ENCODE data around the gene DYNC2H1. TPM values are rescaled to one million over a fixed set of nuclear protein-coding genes. Genes with fewer than 3 reads are reported as not detected.

DYNC2H1 gene
- total and polyA plus RNA-seq, 3 donors from 2014 or later, result 28.7 to 43.1 (median 31.5) TPM

DNA sequence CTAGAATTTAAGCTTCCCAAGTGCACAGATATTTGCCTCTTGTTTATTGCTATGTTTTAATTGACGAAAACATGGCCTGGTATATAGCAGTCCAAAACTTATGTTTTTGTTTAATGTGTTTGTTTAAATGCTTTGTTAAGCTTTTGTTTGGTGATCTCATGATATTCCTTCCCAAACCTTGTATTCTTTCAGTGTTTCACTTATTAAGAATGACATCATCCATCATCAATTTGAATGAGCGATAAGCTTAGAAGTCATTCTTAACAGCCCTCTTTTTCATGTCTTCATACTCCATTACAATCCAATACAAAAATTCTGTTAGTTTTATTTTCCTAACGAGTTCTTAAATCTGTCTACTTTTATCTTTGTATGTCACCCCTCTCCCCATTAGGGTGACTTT, 206.0 kb downstream of the DYNC2H1 start:
- no peaks in the 10 kb centered on the region for H3K27me3 ChIP-seq
- no peak overlapping the region for H3K27ac ChIP-seq
- WGBS, 2 donors, result 92 to 94% methylated on average over 3 of the region's 3 CpGs
- H3K36me3 ChIP-seq (ENCODE audit: low read depth, missing control alignments), result no peaks in the 10 kb centered on the region
- no peak overlapping the region for H3K4me3 ChIP-seq
- TF ChIP-seq, protein P1, sequence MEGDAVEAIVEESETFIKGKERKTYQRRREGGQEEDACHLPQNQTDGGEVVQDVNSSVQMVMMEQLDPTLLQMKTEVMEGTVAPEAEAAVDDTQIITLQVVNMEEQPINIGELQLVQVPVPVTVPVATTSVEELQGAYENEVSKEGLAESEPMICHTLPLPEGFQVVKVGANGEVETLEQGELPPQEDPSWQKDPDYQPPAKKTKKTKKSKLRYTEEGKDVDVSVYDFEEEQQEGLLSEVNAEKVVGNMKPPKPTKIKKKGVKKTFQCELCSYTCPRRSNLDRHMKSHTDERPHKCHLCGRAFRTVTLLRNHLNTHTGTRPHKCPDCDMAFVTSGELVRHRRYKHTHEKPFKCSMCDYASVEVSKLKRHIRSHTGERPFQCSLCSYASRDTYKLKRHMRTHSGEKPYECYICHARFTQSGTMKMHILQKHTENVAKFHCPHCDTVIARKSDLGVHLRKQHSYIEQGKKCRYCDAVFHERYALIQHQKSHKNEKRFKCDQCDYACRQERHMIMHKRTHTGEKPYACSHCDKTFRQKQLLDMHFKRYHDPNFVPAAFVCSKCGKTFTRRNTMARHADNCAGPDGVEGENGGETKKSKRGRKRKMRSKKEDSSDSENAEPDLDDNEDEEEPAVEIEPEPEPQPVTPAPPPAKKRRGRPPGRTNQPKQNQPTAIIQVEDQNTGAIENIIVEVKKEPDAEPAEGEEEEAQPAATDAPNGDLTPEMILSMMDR (IDR thresholded peaks at IDR 0.05), result no peak
- TF ChIP-seq POLR2A (IDR thresholded peaks at IDR 0.05), result no peak
- no peaks in the 10 kb centered on the region for H3K4me1 ChIP-seq
- intact Hi-C loops (cut with DNase I; ENCODE audit: low total_unique reads), result no loop called here
- DNase-seq, result no peak
- no peaks in the 10 kb centered on the region for H3K9me3 ChIP-seq

DNA sequence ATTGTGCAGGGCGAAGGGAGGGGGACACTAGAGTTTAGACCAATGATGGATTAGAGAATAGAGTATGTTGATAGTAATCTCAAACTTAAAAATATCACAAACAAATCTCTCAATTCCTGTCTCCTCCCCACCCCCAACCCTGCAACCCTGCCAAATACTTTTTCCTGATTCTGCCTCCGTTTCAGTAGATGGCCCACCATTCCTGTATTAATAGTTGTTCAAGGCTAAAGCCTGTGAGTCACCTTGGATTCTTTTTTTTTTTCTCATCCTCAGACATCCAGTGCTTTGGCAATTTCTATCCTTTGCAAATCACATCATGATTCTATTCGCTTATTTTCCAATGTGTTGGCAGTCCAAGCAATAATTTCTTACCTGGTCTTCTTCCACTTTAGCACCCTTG, 207.9 kb downstream of the DYNC2H1 start:
- Histone ChIP-seq H3K36me3 (ENCODE audit: low read depth, missing control alignments) (no peaks in the 10 kb centered on the region), H3K27me3 (no peaks in the 10 kb centered on the region), H3K4me3 (no peak overlapping the region), H3K27ac (no peak overlapping the region), H3K4me1 (no peaks in the 10 kb centered on the region), H3K9me3 (no peaks in the 10 kb centered on the region)
- intact Hi-C loops (cut with DNase I; ENCODE audit: low total_unique reads), result no loop called here
- 62 to 75% methylated on average over 3 of the region's 3 CpGs for WGBS, 2 donors
- no peak for DNase-seq
- no peak for TF ChIP-seq POLR2A (IDR thresholded peaks at IDR 0.05)
- TF ChIP-seq, protein P1 (IDR thresholded peaks at IDR 0.05), result no peak

DNA sequence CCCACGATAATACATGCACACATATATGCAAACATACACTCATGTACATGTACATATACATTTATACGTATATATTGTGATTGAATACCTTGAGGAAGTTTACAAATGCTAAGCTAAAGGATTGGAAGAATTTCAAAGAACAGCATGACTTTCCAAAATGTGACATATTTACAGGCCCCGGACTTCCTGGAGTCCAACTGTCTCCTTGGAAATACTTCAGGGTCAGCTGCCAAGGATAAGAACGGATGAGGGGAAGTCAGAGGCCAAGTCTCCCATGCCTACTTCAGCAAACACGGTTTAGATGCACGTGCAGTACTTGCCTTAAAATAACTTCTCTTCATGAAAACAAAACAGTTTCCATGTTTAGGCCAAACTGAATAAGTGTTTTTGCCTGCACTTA, 213.6 kb downstream of the DYNC2H1 start:
- Histone ChIP-seq H3K4me3 (no peak overlapping the region), H3K27me3 (no peaks in the 10 kb centered on the region), H3K36me3 (ENCODE audit: low read depth, missing control alignments) (no peaks in the 10 kb centered on the region), H3K4me1 (no peaks in the 10 kb centered on the region), H3K27ac (no peak overlapping the region), H3K9me3 (no peaks in the 10 kb centered on the region)
- DNase-seq, result no peak
- intact Hi-C loops (cut with DNase I; ENCODE audit: low total_unique reads), result no loop called here
- WGBS, 2 donors, result 46 to 55% methylated on average over 6 of the region's 6 CpGs
- TF ChIP-seq, protein P1 (IDR thresholded peaks at IDR 0.05), result no peak
- no peak for TF ChIP-seq POLR2A (IDR thresholded peaks at IDR 0.05)

DNA sequence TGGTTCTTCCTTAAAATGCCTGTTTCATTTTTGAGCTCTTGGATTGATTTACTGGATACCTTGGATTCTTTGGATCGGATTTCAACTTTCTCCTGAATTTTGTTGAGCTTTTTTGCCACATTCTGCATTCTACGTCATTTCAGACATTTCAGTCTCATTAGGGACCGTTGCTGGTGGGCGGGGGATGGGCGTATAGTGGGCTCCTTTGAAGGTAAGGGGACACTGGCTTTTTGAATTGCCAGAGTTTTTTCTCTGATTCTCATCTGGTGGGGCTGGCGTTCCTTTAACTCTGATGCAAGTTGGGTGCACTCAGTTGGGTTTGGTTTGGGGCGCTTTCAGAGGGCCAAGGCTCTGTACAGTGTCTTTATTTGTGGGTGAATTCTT, 216.5 kb downstream of the DYNC2H1 start:
- Histone ChIP-seq H3K27me3 (no peaks in the 10 kb centered on the region), H3K27ac (no peak overlapping the region), H3K4me3 (peak overlapping the region in 1 of 2 donors; percentile 6), H3K4me1 (no peaks in the 10 kb centered on the region), H3K9me3 (no peaks in the 10 kb centered on the region), H3K36me3 (ENCODE audit: low read depth, missing control alignments) (no peaks in the 10 kb centered on the region)
- WGBS, 2 donors, result 51 to 61% methylated on average over 7 of the region's 7 CpGs
- intact Hi-C loops (cut with DNase I; ENCODE audit: low total_unique reads), result no loop called here
- DNase-seq, result no peak
- TF ChIP-seq POLR2A (IDR thresholded peaks at IDR 0.05), result no peak
- TF ChIP-seq, protein P1 (IDR thresholded peaks at IDR 0.05), result no peak

DNA sequence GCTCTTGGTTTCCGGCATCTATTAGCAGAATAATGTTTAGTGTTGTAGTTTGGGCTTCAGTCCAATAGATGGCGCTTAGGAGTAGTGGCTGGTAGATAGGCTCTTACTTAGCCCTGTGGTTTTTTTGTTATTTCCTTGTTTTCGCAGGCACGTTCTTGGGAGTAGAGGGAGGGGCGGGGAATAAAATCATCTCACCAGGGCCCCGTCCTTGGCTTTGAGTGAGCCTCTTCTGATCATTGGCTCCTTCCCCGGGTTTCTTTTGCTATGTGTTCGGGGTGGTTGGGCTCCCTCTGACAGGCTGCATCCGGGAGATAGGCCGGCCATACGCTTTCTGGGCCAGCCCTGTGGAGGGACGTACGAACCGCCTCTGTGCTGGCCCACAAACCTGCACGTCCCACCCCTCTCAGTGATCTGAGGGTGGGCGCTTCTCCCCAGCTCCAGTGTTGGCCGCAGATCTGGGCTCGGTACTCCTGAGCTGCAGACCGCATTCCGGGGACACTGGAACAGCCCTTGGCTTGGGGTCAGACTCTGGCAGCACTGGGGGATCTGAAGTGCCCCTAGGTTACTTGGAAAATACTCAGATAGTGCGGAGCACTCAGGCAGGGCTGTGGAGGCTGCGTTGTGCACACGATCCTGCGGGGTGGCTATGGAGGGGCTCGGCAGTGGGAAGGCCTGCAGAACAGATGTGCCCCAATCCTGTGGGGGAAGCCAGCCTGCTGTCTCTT, 217.0 kb downstream of the DYNC2H1 start:
- intact Hi-C loops (cut with DNase I; ENCODE audit: low total_unique reads), result no loop called here
- peak; percentile 56 for DNase-seq
- 53 to 56% methylated on average over 15 to 25 of the region's 25 CpGs for WGBS, 2 donors
- no peaks in the 10 kb centered on the region for H3K9me3 ChIP-seq
- no peaks in the 10 kb centered on the region for H3K27me3 ChIP-seq
- no peaks in the 10 kb centered on the region for H3K4me1 ChIP-seq
- H3K27ac ChIP-seq, result no peak overlapping the region
- no peaks in the 10 kb centered on the region for H3K36me3 ChIP-seq (ENCODE audit: low read depth, missing control alignments)
- peak overlapping the region in 1 of 2 donors; percentile 6 for H3K4me3 ChIP-seq
- TF ChIP-seq POLR2A (IDR thresholded peaks at IDR 0.05), result no peak
- TF ChIP-seq, protein P1 (IDR thresholded peaks at IDR 0.05), result peak in 1 of 3 experiments; percentile 53
